K562 (cell line): ENCODE measurements around the gene PCGF6. TPM values are rescaled to one million over a fixed set of nuclear protein-coding genes. Genes with fewer than 3 reads are reported as not detected.
A peak's percentile ranks its signal among the peaks of the same experiment; 100 is the strongest.

Source experiments
- BRCA1 ChIP-seq, 2 experiments: fragments of 450-650 bp in 1 of 2; sonication (generic) in 1 of 2; formaldehyde crosslinking in 1 of 2; IDR thresholded peaks; 2 replicates each; pipeline versions ENCODE4 v1.5.0 to v1.6.1; 2017 to 2020; ENCODE audit warnings: mild to moderate bottlenecking in 1 of 2, missing genetic modification reagents in 1 of 2
- MEIS2 ChIP-seq: fragments of 450-650 bp; IDR thresholded peaks from 2 replicates; pipeline ENCODE4 v1.6.1; 2014; ENCODE audit warnings: mild to moderate bottlenecking; ENCODE audit not compliant: partially characterized antibody
- PHTF2 ChIP-seq: fragments of 250-450 bp; sonication (Bioruptor Pico); IDR thresholded peaks from 2 replicates; pipeline ENCODE4 v1.5.0; 2021; ENCODE audit warnings: mild to moderate bottlenecking
- SUPT5H ChIP-seq: fragments of 450-650 bp; IDR thresholded peaks from 2 replicates; pipeline ENCODE4 v1.6.1; 2016
- TBL1XR1 ChIP-seq, 2 experiments: IDR thresholded peaks; 2 replicates each; pipeline ENCODE4 v1.6.1; 2012; ENCODE audit warnings: improper control_type of control experiment in 2 of 2, low read length in 2 of 2, mild to moderate bottlenecking in 1 of 2
- U2AF1 ChIP-seq: fragments of 200-400 bp; formaldehyde crosslinking; optimal IDR thresholded peaks from 2 replicates; pipeline ENCODE3; 2017; ENCODE audit warnings: mild to moderate bottlenecking, low read depth, low read length, moderate library complexity
- ZNF263 ChIP-seq: sonication (generic); formaldehyde crosslinking; IDR thresholded peaks from 2 replicates; pipeline ENCODE4 v1.8.0; 2022; ENCODE audit warnings: mild to moderate bottlenecking, missing genetic modification reagents, borderline replicate concordance
- ZNF695 ChIP-seq: fragments of 450-650 bp; formaldehyde crosslinking; IDR thresholded peaks from 2 replicates; pipeline ENCODE4 v1.4.0; 2020; ENCODE audit warnings: mild to moderate bottlenecking, moderate library complexity
- polyA plus RNA-seq, 8 experiments: library from polyadenylated mRNA; depleted of rRNA in 4 of 8; stranded (reverse) in 5 of 8; unstranded in 3 of 8; fragments of >200 nt; fragmentation: Nextera tagmentation in 2 of 8; fragmentation: Illumina TruSeq in 1 of 8; extraction: Ambion mirVana in 2 of 8; extraction: Trizol in 1 of 8; gene quantifications; 2 replicates each; pipeline versions ENCODE4 v1.2.1 to v1.2.3, GENCODE V29; 2011 to 2014; ENCODE audit warnings: inconsistent platforms in 1 of 8, missing spikeins in 1 of 8
- total RNA-seq, 7 experiments: library from RNA; depleted of rRNA in 6 of 7; stranded (reverse); fragments of >200 nt in 6 of 7; fragmentation: Illumina TruSeq in 2 of 7; extraction: Trizol in 2 of 7; gene quantifications; 2 replicates each; pipeline versions ENCODE4 v1.2.1 to v1.2.3, GENCODE V29; 2011 to 2021; ENCODE audit warnings: low replicate concordance in 1 of 7
- TF ChIP-seq, protein P1 (sequence below): sonication (generic); formaldehyde crosslinking; IDR thresholded peaks from 2 replicates; pipeline ENCODE4 v1.4.0; 2020; ENCODE audit warnings: mild to moderate bottlenecking, missing genetic modification reagents
- TF ChIP-seq, protein P2 (sequence below): sonication (generic); formaldehyde crosslinking; IDR thresholded peaks from 2 replicates; pipeline ENCODE4 v1.8.0; 2023; ENCODE audit warnings: mild to moderate bottlenecking, missing genetic modification reagents
- TF ChIP-seq, protein P3 (sequence below): sonication (generic); formaldehyde crosslinking; IDR thresholded peaks from 2 replicates; pipeline ENCODE4 v1.9.0; 2022; ENCODE audit warnings: mild to moderate bottlenecking, missing genetic modification reagents
- TF ChIP-seq, protein P4 (sequence below): fragments of 450-650 bp; IDR thresholded peaks from 2 replicates; pipeline ENCODE4 v1.6.1; 2016; ENCODE audit warnings: antibody characterized with exemption
- TF ChIP-seq, protein P5 (sequence below): fragments of 450-650 bp; IDR thresholded peaks from 2 replicates; pipeline ENCODE4 v1.6.1; 2017; ENCODE audit warnings: antibody characterized with exemption, mild to moderate bottlenecking

The PCGF6 gene
- total and polyA plus RNA-seq, 9 of the 15 experiments (the other 6 are each of a cell fraction or from before 2014, with no cell fraction given), result 8.4 to 24.6 (median 20.6) TPM

DNA sequence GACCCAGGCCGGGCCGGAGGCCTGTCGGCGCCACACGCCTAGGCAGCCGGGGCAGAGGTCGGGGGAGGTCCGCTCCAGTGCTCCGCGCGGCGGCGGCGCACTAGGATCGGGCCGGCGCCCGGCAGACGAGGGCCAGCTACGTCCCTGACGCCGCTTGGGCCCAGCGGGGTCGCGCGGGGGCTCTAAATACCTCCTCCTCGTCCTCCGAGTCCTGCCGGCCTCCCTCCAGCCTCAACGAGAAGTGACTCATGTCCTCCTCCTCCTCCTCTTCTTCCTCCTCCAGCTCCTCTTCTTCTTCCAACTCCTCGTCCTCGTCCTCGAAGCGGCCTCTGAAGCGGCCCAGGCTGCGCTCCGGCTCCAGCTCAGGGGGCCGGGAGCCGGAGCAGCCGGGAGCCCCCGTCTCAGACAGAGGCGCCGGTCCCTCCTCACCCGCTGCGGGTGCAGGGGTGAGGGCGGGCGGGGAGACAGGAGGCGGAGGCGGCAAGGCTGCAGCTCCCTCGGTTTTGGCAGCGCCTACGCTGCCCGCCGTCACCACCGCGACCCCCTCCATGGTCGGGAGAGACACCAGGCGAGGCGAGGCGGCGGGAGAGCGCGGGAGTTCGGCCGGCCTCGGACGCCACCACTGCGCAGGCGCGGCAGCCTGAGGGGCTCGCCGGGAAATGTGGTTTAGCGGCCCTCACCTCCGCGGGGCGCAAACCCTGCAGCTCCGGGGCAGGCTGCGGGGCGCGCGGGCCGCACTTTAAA lies at the start of gene PCGF6 (continued):
- no peak for TF ChIP-seq TBL1XR1 (IDR thresholded peaks at IDR 0.05; ENCODE audit: low read length in 2 of 2)
- TF ChIP-seq PHTF2, result no peak
- TF ChIP-seq, protein P1, sequence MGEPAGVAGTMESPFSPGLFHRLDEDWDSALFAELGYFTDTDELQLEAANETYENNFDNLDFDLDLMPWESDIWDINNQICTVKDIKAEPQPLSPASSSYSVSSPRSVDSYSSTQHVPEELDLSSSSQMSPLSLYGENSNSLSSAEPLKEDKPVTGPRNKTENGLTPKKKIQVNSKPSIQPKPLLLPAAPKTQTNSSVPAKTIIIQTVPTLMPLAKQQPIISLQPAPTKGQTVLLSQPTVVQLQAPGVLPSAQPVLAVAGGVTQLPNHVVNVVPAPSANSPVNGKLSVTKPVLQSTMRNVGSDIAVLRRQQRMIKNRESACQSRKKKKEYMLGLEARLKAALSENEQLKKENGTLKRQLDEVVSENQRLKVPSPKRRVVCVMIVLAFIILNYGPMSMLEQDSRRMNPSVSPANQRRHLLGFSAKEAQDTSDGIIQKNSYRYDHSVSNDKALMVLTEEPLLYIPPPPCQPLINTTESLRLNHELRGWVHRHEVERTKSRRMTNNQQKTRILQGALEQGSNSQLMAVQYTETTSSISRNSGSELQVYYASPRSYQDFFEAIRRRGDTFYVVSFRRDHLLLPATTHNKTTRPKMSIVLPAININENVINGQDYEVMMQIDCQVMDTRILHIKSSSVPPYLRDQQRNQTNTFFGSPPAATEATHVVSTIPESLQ (CRISPR knock-in tag), result peak; percentile 53; the same call in 1 of the 2 replicates
- TF ChIP-seq ZNF695 (CRISPR knock-in tag), result no peak
- peak; percentile 53; the same call in 1 of the 2 replicates for TF ChIP-seq SUPT5H
- TF ChIP-seq BRCA1 (IDR thresholded peaks at IDR 0.05), result no peak
- TF ChIP-seq BRCA1 (CRISPR knock-in tag; IDR thresholded peaks at IDR 0.05), result no peak
- TF ChIP-seq ZNF263 (CRISPR knock-in tag), result peak; percentile 69
- peak; percentile 62 for TF ChIP-seq MEIS2
- TF ChIP-seq U2AF1, result peak; percentile 21
- TF ChIP-seq, protein P2, sequence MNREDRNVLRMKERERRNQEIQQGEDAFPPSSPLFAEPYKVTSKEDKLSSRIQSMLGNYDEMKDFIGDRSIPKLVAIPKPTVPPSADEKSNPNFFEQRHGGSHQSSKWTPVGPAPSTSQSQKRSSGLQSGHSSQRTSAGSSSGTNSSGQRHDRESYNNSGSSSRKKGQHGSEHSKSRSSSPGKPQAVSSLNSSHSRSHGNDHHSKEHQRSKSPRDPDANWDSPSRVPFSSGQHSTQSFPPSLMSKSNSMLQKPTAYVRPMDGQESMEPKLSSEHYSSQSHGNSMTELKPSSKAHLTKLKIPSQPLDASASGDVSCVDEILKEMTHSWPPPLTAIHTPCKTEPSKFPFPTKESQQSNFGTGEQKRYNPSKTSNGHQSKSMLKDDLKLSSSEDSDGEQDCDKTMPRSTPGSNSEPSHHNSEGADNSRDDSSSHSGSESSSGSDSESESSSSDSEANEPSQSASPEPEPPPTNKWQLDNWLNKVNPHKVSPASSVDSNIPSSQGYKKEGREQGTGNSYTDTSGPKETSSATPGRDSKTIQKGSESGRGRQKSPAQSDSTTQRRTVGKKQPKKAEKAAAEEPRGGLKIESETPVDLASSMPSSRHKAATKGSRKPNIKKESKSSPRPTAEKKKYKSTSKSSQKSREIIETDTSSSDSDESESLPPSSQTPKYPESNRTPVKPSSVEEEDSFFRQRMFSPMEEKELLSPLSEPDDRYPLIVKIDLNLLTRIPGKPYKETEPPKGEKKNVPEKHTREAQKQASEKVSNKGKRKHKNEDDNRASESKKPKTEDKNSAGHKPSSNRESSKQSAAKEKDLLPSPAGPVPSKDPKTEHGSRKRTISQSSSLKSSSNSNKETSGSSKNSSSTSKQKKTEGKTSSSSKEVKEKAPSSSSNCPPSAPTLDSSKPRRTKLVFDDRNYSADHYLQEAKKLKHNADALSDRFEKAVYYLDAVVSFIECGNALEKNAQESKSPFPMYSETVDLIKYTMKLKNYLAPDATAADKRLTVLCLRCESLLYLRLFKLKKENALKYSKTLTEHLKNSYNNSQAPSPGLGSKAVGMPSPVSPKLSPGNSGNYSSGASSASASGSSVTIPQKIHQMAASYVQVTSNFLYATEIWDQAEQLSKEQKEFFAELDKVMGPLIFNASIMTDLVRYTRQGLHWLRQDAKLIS (CRISPR knock-in tag), result peak; percentile 78; the same call in 1 of the 2 replicates
- TF ChIP-seq, protein P3, sequence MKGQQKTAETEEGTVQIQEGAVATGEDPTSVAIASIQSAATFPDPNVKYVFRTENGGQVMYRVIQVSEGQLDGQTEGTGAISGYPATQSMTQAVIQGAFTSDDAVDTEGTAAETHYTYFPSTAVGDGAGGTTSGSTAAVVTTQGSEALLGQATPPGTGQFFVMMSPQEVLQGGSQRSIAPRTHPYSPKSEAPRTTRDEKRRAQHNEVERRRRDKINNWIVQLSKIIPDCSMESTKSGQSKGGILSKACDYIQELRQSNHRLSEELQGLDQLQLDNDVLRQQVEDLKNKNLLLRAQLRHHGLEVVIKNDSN (CRISPR knock-in tag), result no peak
- TF ChIP-seq, protein P4, sequence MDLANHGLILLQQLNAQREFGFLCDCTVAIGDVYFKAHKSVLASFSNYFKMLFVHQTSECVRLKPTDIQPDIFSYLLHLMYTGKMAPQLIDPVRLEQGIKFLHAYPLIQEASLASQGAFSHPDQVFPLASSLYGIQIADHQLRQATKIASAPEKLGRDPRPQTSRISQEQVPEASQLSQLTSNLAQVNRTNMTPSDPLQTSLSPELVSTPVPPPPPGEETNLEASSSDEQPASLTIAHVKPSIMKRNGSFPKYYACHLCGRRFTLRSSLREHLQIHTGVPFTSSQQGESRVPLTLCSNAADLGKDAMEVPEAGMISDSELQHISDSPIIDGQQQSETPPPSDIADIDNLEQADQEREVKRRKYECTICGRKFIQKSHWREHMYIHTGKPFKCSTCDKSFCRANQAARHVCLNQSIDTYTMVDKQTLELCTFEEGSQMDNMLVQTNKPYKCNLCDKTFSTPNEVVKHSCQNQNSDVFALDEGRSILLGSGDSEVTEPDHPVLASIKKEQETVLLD, result peak; percentile 42; the same call in 1 of the 2 replicates
- TF ChIP-seq, protein P5, sequence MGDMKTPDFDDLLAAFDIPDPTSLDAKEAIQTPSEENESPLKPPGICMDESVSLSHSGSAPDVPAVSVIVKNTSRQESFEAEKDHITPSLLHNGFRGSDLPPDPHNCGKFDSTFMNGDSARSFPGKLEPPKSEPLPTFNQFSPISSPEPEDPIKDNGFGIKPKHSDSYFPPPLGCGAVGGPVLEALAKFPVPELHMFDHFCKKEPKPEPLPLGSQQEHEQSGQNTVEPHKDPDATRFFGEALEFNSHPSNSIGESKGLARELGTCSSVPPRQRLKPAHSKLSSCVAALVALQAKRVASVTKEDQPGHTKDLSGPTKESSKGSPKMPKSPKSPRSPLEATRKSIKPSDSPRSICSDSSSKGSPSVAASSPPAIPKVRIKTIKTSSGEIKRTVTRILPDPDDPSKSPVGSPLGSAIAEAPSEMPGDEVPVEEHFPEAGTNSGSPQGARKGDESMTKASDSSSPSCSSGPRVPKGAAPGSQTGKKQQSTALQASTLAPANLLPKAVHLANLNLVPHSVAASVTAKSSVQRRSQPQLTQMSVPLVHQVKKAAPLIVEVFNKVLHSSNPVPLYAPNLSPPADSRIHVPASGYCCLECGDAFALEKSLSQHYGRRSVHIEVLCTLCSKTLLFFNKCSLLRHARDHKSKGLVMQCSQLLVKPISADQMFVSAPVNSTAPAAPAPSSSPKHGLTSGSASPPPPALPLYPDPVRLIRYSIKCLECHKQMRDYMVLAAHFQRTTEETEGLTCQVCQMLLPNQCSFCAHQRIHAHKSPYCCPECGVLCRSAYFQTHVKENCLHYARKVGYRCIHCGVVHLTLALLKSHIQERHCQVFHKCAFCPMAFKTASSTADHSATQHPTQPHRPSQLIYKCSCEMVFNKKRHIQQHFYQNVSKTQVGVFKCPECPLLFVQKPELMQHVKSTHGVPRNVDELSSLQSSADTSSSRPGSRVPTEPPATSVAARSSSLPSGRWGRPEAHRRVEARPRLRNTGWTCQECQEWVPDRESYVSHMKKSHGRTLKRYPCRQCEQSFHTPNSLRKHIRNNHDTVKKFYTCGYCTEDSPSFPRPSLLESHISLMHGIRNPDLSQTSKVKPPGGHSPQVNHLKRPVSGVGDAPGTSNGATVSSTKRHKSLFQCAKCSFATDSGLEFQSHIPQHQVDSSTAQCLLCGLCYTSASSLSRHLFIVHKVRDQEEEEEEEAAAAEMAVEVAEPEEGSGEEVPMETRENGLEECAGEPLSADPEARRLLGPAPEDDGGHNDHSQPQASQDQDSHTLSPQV, result 0 out of 2 replicates have a peak, but pooled peaks have one; percentile 42
